Astrocyte (in vitro differentiated cells and primary cell): Measurements from ENCODE around the gene CCL21.

Experiments used
- CTCF ChIP-seq: IDR thresholded peaks from 2 replicates; pipeline ENCODE4 v1.5.1; 2011; ENCODE audit warnings: low read depth, mild to moderate bottlenecking, inconsistent platforms, low read length, moderate library complexity; ENCODE audit not compliant: insufficient read depth
- EZH2 ChIP-seq: IDR thresholded peaks from 2 replicates; pipeline ENCODE4 v1.6.1; 2012; ENCODE audit warnings: mild to moderate bottlenecking, low read length, inconsistent platforms; ENCODE audit not compliant: insufficient read depth

GRCh38 chr9:34684145-34684544 is 25.8 kb downstream of the CCL21 start:
- TF ChIP-seq CTCF (no peak), EZH2 (no peak)
